OCI-LY1 (cell line): ENCODE data around the gene CELA2A.

Source experiments
- CTCF ChIP-seq: fragments of 200-600 bp; sonication (generic), shearing (Covaris generic); IDR thresholded peaks from 2 replicates; pipeline ENCODE4 v1.5.1; 2017; ENCODE audit warnings: mild to moderate bottlenecking, antibody characterized with exemption, low read length, moderate library complexity, mixed read lengths
- EZH2 ChIP-seq: fragments of 200-600 bp; sonication (generic), shearing (Covaris generic); IDR thresholded peaks from 2 replicates; pipeline ENCODE4 v1.8.0; 2017; ENCODE audit warnings: borderline replicate concordance, mixed run types, mild to moderate bottlenecking, antibody characterized with exemption, low read length, moderate library complexity, mixed read lengths

DNA sequence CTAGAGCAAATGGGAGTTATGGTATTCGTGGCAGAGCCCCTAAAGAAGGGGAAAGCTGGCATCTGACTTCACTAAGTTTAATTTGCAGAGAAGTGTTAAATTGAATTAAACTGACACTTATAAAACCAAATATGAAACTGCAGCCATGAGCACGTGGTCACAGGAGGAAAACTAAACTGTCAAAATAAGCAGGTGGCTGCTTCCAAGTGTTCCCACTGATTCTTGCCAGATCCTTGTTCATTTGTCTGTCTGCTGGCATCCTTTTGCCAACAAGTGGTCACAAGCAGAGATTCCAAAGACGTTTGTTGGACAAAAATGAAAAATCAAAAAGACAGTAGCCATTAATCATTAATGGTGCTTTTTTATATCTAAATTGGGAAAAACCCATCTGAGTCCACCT, 12.8 kb downstream of the CELA2A start:
- TF ChIP-seq EZH2 (no peak), CTCF (no peak)
